ENCODE results near the gene SUMO3. TPM values are rescaled to one million over a fixed set of nuclear protein-coding genes. Genes with fewer than 3 reads are reported as not detected.

Gene SUMO3
- total RNA-seq, 1 experiment from 2014 or later: 154 TPM

- DNase-seq (ENCODE audit: low read depth): no peak
These were observed 55.4 kb downstream of the SUMO3 start for GRCh38 chr21:44762221-44763049.

- no peak for DNase-seq (ENCODE audit: low read depth)
These were observed 56.1 kb downstream of the SUMO3 start for GRCh38 chr21:44761747-44762208.

GRCh38 chr21:44761011-44761729 is 56.7 kb downstream of the SUMO3 start:
- no peak for DNase-seq (ENCODE audit: low read depth)

GRCh38 chr21:44760376-44760775 is 57.5 kb downstream of the SUMO3 start:
- no peak for DNase-seq (ENCODE audit: low read depth)

GRCh38 chr21:44759628-44760285 is 58.1 kb downstream of the SUMO3 start:
- no peak for DNase-seq (ENCODE audit: low read depth)

- DNase-seq (ENCODE audit: low read depth): no peak
These were observed 58.9 kb downstream of the SUMO3 start for GRCh38 chr21:44758781-44759627.

- no peak for DNase-seq (ENCODE audit: low read depth)
These were observed 59.7 kb downstream of the SUMO3 start for GRCh38 chr21:44758141-44758561.

- DNase-seq (ENCODE audit: low read depth): no peak
These were observed 60.1 kb downstream of the SUMO3 start for GRCh38 chr21:44757731-44758130.

GRCh38 chr21:44756423-44757185 is 61.3 kb downstream of the SUMO3 start:
- DNase-seq (ENCODE audit: low read depth): no peak

Other genes starting within 250 kb of the SUMO3 start
- not detected in 2 replicates for gene KRTAP10-4, start 244.3 kb downstream of the SUMO3 start, total RNA-seq (2014; rRNA removed; shearing (Covaris generic))
- not detected in 2 replicates for gene KRTAP10-5, start 237.5 kb downstream of the SUMO3 start, total RNA-seq (2014; rRNA removed; shearing (Covaris generic))
- gene KRTAP10-6, start 225.6 kb downstream of the SUMO3 start, total RNA-seq (2014; rRNA removed; shearing (Covaris generic)): not detected in 2 replicates
- not detected in 2 replicates for gene KRTAP10-7, start 217.5 kb downstream of the SUMO3 start, total RNA-seq (2014; rRNA removed; shearing (Covaris generic))
- gene KRTAP10-8, start 206.0 kb downstream of the SUMO3 start, total RNA-seq (2014; rRNA removed; shearing (Covaris generic)): not detected in 2 replicates
- gene KRTAP10-9, start 191.0 kb downstream of the SUMO3 start, total RNA-seq (2014; rRNA removed; shearing (Covaris generic)): not detected in 2 replicates
- gene KRTAP10-10, start 180.7 kb downstream of the SUMO3 start, total RNA-seq (2014; rRNA removed; shearing (Covaris generic)): not detected in 2 replicates
- not detected in 2 replicates for gene KRTAP10-11, start 171.6 kb downstream of the SUMO3 start, total RNA-seq (2014; rRNA removed; shearing (Covaris generic))
- gene KRTAP12-4, start 163.4 kb downstream of the SUMO3 start, total RNA-seq (2014; rRNA removed; shearing (Covaris generic)): not detected in 2 replicates
- gene KRTAP12-3, start 160.1 kb downstream of the SUMO3 start, total RNA-seq (2014; rRNA removed; shearing (Covaris generic)): not detected in 2 replicates
- not detected in 2 replicates for gene KRTAP12-2, start 151.1 kb downstream of the SUMO3 start, total RNA-seq (2014; rRNA removed; shearing (Covaris generic))
- not detected in 2 replicates for gene KRTAP12-1, start 135.9 kb downstream of the SUMO3 start, total RNA-seq (2014; rRNA removed; shearing (Covaris generic))
- not detected in 2 replicates for gene KRTAP10-12, start 120.9 kb downstream of the SUMO3 start, total RNA-seq (2014; rRNA removed; shearing (Covaris generic))
- gene TSPEAR, start 106.5 kb downstream of the SUMO3 start, total RNA-seq (2014; rRNA removed; shearing (Covaris generic)): not detected in 2 replicates
- gene UBE2G2, start 16.2 kb downstream of the SUMO3 start, total RNA-seq (2014; rRNA removed; shearing (Covaris generic)): 73.1 and 77.6 TPM in 2 replicates
- 377 and 408 TPM in 2 replicates for gene PTTG1IP, start 55.6 kb upstream of the SUMO3 start, total RNA-seq (2014; rRNA removed; shearing (Covaris generic))
- gene ITGB2, start 102.8 kb upstream of the SUMO3 start, total RNA-seq (2014; rRNA removed; shearing (Covaris generic)): 1.6 and 1.8 TPM in 2 replicates
- 26.3 and 31.2 TPM in 2 replicates for gene SLX9, start 122.0 kb upstream of the SUMO3 start, total RNA-seq (2014; rRNA removed; shearing (Covaris generic))

Measured in HT1080 (cell line).